HG03095 (cell line): ENCODE measurements around the gene SRRM1.
A peak's percentile ranks its signal among the peaks of the same experiment; 100 is the strongest.
"Not testable (repeated sequence)": the region's sequence is repeated elsewhere in the genome, so short reads cannot be mapped to it uniquely, and the experiment has no call there.

Source experiments
- ATAC-seq: cut with Tn5 transposase; IDR thresholded peaks from one replicate; pipeline ENCODE4 v1.9.1; 2021; ENCODE audit warnings: moderate library complexity; ENCODE audit not compliant: unreplicated experiment

Gene SRRM1

DNA sequence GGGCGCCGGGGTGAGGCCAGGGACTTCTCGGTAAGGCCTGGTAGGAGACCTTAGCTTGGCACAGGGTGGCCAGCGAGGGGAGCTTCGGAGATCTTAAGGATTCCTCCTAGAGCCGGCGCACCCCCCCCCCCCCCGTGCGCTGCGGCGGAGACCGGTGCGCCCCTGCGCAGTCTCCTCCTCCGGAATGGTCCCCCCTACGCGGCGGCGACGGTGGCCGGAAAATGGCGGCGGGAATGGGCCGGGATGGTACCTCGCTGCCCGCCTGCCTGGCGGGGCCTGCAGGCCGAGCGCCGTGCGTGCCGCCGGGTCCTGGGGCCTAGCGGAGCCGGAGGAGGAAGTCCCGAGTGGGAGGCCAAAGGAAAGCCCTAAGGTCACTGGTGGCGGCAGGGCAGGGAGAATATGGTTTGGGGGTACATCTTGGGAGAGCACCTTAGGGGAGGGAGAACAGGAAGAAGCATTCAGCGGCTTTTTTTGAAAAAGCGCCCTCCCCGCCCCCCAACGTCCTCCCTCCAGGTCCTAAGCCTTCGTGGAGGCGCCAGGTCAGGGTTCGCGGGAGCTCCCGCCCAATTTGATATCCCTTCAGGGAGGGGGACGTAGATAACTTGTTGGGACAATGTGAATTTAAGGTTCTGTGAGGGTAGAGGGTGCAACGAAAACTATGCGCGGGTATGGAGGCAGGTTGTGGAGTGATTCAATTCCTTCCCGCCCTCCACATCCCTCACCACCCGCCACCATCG, 429 bp downstream of the SRRM1 start:
- peak; percentile 1 for ATAC-seq

DNA sequence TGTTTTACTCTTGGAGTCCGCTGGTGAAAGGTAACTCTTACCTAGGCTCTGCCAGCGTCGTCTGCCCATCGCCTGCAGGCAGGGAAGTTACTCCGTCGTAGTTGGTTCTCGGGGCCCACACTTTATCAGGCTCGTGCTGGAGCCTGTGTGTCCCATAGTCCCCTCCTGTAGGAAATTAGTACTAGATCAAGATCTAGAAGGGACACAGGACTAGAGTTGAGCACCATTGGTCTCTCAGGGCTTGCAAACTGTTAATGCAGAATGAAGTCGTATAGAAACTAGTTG, 940 bp downstream of the SRRM1 start:
- ATAC-seq: no peak

DNA sequence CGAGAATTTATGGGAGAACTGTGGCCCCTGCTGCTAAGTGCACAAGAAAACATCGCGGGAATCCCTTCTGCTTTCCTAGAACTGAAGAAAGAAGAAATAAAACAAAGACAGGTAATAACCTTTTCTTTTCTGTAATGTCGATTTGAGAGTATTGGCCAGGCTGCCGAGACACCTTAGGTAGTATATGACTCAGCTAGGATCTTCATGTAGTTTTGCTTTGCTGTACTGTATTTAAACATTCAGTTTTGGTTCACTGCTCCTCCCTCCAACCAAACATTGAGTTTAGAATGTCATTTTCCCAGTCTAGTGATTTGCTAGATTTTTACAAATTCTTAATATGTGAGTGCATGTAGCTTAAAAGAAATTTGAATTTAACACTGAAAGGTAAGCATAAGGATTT, 5.8 kb downstream of the SRRM1 start:
- no peak for ATAC-seq

GRCh38 chr1:24652382-24652781, 9.3 kb downstream of the SRRM1 start:
- no peak for ATAC-seq

DNA sequence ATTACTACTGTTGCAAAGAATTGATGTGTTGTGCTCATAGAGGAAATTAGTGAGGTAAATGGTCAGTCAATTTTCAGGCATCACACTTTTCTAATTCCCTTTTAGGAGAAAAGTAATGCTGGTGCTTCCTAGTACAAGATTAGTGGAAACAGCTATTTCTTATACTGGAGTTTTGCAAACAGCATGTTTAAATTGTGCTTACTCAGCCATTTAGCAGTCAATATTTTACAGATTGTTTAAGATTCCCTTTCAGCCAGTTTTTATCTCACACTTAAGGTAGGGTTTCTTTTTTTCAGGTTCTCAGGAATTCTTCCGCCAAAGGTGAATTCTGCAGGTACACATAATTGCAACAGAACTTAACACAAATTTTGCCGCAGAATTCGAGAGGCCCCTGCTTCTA, 10.9 kb downstream of the SRRM1 start:
- no peak for ATAC-seq

- no peak for ATAC-seq
Measured at GRCh38 chr1:24656046-24656445, 12.9 kb downstream of the SRRM1 start.

- ATAC-seq: no peak
Measured at GRCh38 chr1:24657781-24658180, 14.7 kb downstream of the SRRM1 start.

DNA sequence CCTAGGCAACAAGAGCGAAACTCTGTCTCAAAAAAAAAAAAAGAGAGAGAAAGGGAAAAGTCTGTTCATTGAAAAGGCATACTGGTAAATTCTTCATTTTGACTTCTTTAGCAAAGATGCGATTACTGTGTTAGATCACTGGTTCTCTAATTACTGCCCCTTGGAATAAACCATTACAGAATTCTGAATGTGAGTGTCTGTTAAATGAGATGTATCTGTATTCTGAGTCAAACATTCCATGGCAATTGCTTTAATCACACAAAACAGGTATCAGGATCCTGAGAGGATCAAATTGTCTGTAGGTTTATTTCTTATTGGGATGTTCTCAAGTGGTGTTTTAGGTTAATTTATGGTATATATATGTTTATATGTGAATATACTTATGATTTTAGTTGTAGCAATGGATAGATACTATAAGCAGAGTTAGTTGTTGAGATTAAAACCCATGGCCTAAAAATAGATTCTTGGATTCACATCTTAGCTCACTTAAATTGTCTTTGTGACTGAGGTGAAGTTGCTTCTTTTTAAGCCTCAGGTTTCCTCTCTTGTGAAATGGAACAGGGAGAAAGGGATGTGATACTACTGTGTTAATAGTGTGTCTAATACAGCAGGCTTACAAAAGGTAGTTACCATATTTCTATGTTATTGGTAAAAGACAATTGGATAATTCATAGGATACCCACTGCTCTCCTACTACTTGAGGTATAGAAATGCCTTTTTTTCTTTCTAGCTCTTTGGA, 16.2 kb downstream of the SRRM1 start:
- ATAC-seq: no peak

DNA sequence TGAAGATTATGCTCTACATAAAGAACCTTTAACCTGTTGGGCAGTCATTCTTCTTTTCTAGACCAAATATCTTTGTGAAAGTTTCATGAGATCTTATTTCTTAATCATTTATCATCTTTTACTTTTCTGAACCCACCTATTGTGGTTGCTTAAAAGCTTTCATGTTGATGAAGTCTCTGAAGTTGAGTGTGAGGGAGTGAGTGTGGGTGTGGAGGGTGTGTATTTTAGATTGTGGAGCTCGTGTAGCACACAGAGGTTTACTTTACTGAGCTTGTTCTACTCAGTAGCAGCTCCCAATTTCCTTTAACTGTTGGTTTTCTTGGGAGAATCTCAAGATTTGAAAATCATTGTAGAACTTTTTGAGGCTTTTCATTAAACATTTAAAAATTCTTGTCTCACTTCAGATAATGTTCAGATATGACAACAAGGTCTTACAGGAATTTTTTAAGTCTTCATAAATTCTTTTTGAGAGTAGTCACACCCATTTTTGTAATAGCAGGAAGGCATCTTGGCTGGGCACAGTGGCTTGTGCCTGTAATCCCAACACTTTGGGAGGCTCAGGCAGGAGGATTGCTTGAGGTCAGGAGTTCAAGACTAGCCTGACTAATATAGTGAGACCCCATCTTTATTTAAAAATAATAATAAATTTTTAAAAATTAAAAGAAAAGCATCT, 17.0 kb downstream of the SRRM1 start:
- no peak for ATAC-seq

DNA sequence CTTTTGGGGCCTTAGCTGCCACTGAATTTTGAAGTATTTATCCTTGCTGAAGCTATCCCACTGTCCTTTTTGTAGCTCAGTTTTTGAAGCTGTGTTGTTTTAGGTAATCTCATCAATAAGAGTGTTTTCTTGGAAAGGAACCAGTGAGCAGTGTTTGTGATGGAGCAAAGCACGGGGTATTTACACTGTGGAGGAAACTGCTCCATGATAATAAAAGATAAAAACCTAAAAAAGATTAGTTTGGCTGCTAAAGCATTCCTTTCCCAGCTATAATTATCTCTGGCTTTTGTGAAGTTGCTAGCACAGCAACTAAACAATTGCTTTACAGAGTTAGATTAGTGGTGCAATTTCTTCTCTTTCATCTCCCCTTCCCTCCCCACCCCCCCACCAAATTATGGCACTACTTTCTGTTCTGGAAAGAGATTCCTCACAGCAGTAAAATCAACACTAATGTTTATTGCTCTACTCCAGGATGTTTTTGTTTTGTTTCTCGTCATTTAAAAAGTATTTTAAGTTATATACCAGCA, 21.5 kb downstream of the SRRM1 start:
- ATAC-seq: no peak

GRCh38 chr1:24666794-24667193, 23.7 kb downstream of the SRRM1 start:
- no peak for ATAC-seq

GRCh38 chr1:24671372-24671771, 28.3 kb downstream of the SRRM1 start:
- ATAC-seq: not testable (repeated sequence)

GRCh38 chr1:24672686-24673085, 29.6 kb downstream of the SRRM1 start:
- not testable (repeated sequence) for ATAC-seq

DNA sequence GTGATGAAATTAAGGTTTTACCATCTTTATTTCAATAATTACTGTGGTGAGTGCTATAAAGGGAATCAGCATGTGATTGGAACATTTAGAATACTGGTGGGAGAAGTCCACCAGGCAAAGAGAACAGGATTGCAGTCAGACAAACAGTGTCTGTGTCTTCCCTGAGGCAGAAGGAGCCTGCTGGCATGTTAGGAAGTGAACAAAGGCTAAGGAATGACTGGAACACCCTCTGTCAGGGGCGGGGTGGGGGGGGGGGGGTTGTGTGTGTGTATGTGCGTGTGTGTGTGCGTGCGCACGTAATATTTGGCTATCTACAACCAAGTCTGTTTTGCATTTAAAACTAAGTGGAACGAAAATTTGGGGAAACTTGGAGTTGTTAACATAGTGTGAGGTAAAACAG, 30.2 kb downstream of the SRRM1 start:
- ATAC-seq: no peak

DNA sequence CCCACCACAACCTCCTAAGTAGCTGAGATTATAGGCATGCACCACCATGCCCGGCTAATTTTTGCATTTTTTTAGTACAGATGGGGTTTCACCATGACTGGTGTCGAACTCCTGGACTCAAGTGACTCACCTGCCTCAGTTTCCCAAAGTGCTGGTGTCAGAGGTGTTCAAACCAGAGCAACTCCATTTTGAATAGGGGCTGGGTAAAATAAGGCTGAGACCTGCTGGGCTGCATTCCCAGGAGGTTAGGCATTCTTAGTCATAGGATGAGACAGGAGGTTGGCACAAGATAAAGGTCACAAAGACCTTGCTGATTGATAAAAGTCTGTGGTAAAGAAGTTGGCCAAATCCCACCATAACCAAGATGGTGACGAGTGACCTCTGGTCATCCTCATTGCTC, 35.3 kb downstream of the SRRM1 start:
- ATAC-seq: not testable (repeated sequence)

GRCh38 chr1:24679725-24680124, 36.6 kb downstream of the SRRM1 start:
- no peak for ATAC-seq

- ATAC-seq: no peak
Measured at GRCh38 chr1:24683713-24684162, 40.6 kb downstream of the SRRM1 start.

GRCh38 chr1:24688033-24688432, 44.9 kb downstream of the SRRM1 start:
- ATAC-seq: no peak

GRCh38 chr1:24688621-24689195, 45.6 kb downstream of the SRRM1 start:
- no peak for ATAC-seq

- ATAC-seq: no peak
Measured at GRCh38 chr1:24691051-24691450, 47.9 kb downstream of the SRRM1 start.

- ATAC-seq: no peak
Measured at GRCh38 chr1:24692351-24692980, 49.4 kb downstream of the SRRM1 start.
